Right hindlimb (tissue), 1 donor: ENCODE data around the gene LIPC.

Experiments
- DNase-seq: peaks from one replicate; pipeline ENCODE4 v3.0.0-alpha.2; 2018

LIPC gene

DNA sequence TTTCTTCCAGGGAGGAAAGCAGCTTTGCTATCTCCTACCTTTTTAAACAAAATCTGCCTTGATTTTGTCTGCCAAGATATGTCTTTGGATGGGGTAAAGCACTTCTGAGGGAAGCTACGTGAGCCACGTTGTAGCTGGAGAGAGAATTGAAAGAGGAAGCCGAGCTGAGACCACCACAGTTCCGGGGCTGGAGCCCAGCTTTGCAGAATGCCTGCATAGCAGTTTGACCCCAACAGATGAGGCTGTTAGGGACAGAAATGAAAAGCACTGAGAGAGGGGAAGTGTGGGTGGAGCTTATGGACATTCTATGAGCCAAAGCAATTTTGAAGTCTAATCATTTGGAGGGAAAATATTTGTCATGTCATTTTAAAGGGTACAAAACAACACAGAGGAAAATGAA is 45.4 kb downstream of the LIPC start:
- DNase-seq: no peak

DNA sequence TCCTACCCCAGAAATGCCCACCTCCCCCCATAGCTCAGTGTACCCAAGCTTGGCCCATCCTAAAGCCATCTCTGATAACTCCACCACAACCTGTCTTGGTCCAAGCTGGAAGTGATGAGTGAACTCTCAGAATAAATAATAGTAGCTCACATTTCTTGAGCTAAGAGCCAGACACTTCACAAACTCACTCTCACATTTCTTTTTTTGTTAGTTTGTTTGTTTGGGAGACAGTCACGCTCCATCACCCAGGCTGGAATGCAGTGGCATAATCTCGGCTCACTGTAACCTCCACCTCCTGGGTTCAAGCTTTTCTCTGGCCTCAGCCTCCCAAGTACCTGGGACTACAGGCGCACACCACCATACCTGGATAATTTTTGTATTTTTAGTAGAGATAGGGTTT is 46.2 kb downstream of the LIPC start:
- DNase-seq: no peak

DNA sequence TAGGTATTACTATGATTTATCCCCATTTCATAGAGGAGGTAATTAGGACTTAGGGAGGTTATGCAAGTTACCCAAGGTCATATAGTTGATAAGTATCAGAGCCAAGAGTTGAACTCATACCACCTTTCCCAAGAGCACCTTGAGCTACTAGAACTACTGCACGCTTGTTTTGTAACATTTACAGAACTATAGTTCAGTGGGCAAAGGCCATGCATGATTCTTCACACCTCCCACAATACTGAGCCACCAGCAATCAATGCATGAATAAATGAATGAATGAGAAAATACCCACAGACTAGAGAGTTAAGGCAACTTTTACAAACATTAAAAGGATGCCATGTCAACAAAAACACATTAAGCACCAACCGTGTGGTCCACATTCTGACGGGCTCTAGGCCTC is 46.8 kb downstream of the LIPC start:
- DNase-seq: no peak

GRCh38 chr15:58479941-58480340 is 48.1 kb downstream of the LIPC start:
- no peak for DNase-seq

DNA sequence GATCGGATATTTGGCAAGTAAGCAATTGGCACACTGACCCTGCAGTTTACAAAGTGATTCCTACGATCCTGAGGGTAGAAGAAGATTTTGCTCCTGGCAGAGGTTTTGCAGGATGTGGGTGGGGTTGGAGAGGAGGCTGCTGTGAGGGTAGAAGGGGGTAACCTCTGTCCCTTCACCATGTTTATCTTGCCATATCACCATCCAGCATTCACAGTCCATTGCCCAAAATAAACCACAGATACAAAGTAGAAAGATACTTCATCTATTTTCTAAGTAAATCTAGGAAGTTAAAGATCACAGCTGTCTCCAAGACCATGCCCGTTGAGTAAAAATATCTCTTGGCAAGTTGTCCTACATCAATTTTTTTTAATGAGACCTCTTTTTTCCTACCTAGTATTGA is 51.6 kb downstream of the LIPC start:
- no peak for DNase-seq

DNA sequence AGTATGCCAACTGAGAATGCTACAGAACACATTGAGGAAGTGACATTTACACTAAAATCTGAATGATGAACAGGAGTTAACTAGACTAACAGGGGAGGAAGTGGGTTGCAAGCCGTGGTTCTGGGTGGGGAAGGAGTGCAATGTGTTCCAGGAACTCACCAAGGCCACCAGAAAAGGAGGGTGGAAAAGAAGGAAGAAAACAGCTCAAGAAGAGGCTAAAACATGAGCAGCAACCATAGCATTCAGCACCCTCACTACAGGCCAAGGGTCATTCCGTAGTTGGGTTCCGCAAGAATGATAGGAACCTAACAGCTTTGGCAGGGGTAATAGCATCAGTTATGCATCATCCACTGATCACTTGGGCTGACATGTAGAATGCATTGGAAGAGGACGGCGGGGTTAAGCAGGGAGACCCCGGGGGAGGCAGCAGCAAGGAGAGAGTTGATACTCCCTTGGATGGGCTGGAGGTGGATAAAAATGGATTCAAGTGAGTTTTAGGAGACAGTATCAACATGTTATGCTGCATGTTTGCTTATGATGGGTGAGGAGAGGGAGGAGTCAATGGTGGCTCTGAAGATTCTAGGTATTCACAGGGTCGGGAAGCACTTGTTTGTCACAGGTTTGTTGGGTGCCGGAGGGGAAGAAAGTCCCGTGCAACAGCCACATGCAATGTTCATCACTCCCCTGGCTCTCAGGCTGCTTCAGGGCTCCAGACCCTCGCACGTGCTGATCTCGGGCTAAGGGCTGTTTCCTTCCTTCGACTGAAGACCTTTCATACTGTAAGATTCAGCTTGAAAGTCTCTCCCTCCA is 53.2 kb downstream of the LIPC start:
- no peak for DNase-seq

- DNase-seq: no peak
Measured at GRCh38 chr15:58486062-58486461, 54.3 kb downstream of the LIPC start.

GRCh38 chr15:58486564-58486963 is 54.8 kb downstream of the LIPC start:
- DNase-seq: no peak

DNA sequence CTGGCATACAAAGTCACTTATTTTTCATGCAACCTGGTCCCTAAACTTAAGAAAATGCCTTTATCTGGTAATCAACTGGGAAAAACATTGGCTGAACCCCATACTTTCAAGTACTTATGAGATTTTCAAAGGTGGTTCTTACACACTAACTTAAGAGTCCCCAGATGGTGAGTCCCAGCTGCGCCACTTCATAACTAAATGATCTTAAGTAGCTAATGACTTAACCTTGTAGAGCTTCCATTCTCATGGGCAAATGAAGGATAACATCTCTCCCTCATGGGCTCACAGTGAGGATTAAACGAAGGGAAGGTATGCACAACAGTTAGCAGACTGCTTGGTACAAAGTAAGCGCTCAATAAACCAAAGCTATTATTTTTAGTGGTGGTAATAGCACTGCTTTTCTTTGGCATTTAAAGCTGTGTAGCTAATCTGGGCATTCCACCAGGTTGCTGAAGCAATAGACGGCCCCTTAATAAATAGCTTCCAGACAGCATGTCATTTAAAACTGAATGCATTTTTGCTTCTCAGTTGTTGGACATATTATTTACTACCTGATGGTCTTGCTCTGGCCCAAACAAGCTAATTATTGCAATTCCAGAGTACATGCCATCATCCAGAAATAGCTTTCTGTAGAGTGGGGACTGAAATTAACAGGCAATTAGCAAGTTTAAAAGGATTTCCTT is 55.4 kb downstream of the LIPC start:
- DNase-seq: no peak

DNA sequence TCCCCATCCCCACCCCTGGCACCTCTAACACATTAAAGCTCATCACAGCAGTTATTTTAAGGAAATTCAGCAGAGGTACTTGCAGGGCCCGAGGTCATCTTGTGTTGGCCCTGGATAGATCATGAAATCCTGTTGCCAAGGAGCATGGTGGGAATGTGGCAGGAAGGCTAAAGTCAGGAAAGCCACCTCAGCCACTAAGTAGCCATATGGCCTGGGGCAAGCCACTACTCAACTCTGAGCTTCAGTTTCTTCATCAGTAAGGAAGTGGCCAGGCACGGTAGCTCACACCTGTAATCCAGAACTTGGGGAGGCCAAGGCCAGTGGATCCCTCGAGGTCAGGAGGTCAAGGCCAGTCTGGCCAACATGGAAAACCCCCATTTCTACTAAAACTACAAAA is 55.9 kb downstream of the LIPC start:
- no peak for DNase-seq

DNA sequence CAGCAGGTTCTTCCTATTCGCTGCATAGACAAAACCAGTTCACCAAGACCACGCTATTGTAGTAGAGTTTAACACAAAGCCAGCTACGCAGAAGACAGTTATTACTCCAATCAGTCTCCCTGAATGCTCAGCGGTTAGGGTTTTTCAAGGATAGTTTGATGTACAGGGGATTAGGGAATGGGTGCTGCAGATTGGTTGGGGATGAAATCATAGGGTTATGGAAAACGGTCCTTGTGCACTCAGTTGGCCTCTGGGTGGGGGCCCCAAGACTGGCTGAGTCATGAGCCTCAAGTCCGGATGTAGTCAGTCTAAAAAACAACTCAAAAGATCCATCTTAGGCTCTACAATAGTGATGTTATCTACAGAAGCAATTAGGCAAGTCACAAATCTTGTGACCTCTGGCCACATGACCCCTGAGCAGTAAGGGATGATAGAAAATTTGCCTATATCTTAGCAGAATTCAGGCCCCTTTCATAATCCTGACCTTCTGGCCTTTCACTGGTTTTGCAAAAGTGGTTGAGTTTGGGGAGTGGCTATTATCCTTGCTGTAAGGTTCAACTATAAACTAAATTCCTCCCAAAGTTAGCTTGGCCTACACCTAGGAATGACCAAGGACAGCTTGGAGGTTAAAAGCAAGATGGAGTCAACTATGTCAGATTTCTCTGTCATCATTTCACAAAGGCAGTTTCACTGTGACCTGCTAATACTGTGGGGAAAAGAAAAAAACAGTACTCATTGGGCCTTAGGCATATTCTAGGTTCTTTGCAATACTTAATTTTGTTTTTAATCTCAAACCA is 57.7 kb downstream of the LIPC start:
- no peak for DNase-seq

DNA sequence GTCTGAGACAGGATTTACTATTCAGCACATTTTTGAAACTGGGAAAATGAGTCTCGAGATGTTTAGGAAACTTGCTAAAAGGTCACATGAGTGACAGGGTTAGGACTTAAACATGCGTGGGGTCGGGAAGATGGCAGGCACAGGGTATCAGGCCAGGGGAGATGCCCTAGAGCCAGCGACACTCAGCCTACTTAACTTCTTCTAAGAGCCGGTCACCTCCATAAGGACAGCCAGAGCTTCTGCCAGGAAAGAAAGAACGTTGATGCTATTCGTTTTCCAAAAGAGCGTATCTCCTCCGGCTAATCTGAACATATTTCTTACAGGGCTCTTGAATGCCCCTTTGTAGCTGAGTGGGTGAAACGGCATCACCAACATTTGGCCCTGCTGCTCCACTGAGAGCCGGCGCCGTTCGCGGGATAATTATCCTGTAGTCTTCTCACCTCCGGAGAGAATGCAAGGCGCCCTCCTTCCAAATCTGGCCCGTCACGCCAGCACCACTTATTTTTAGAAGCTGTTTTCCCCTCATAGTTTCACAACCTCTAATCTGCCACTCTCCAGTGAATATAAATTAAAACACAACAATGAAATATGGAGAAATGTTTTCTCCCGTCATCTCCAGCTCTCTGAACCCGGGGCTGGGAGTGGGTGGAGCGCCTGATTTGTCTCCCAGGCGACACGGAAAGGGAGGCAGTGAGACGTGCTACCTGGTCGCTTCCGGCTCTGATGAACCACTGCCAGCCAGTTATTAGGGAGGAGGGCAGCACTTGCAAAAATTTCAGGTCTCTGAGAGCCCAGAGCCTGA is 58.5 kb downstream of the LIPC start:
- DNase-seq: no peak

DNA sequence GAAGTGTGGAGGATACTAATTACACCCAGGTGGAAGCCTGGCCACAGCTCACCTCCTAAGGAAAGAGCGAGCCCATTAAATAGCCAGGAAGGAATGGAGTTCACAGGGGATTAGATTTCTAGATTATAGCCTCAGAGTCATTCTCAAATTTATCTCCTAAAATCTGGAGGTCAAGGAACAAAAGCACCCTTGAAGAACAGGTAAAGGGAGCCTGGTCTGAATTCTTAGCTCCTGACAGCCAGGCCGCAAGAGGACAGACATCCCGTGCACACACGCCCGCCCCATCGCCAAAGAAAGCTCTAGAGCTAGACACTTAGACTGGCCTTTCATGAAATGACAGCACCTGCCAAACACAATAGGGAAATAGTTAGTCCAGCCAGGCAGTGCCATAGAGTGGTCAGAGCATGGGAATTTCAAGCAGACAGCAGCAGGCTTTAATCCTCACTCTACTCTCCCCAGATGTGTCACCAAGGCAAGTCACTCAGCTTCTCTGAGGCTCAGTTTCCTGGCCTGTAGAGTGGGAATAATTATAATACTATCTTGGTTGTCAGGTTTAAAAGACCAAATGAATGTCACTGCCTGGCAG is 59.2 kb downstream of the LIPC start:
- DNase-seq: no peak

- DNase-seq: no peak
Measured at GRCh38 chr15:58491499-58492202, 59.9 kb downstream of the LIPC start.

- DNase-seq: no peak
Measured at GRCh38 chr15:58492661-58493397, 61.0 kb downstream of the LIPC start.

GRCh38 chr15:58494567-58494966 is 62.8 kb downstream of the LIPC start:
- DNase-seq: no peak

GRCh38 chr15:58495891-58496408 is 64.2 kb downstream of the LIPC start:
- DNase-seq: no peak

DNA sequence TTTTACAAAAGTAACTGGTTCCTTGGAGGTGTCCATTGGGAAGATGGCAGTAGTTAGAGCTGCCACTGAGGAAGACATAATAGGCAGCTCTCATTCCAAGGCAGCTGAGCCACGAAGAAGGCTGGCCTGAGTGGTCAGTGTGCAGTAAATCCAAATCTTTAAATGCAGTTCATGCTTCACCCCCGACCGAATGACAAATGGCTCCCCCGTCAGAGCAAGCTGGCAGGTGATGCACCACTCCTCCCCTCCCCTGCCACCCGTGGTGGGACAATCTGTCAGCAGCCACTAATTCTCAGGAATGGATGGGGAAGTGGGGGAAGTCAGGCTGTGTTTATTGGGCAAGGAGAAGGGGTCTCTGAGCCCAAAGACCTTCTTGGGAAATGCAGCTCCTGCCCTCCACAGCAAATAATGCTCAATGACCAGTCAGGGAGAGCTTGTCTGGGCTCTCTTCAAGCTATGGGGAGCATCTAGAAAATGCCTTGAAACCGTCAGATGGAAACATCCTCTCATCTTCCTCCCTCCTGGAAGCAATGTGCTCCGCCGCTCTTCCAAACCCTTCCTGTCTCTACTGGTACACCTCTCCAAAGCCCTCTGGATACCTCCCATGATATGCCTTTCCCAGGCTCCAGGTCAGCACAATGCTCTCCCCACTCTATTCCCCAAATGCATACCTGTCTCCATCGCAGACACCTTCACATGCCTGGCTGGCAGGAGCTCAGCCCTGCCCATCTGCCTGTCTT is 65.4 kb downstream of the LIPC start:
- no peak for DNase-seq

DNA sequence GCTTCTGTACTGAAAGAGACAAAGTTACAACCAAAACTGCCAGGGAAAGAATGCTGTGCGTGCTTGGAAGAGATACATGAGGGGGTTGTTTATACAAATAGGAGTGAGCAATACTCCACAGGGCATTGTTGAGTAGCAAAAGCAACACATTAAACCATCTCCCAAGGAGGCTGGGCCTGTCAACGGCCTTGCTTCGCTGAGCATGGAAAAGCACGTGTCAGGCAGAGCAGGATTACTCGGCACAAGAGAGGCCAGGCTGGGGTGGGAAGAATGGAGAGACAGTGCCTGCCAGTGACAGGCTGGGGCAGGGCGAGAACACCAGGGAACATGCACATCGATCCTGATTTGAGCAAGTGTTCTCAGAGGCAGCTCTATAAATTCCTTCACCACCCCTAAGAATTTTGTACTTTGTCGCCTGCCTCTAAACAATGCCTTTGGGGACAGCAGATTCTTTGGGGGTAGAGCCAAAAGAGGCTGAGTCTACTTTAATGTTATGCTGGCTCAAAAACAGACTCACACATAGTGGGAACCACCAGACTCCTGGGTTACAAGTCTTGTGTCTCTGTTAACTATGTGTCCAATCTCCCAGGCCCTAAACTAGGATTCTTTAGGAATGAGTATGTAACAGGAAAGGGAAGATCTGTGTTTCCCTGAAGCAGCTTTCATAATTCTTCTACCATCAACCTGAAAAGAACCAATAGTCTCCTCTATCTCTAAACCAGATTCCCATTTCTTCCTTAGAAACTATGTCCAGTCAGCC is 67.2 kb downstream of the LIPC start:
- no peak for DNase-seq
